ENCODE data around the gene BEND7. TPM values are rescaled to one million over a fixed set of nuclear protein-coding genes. Genes with fewer than 3 reads are reported as not detected.

The BEND7 gene
- total and polyA plus RNA-seq, 2 of the 8 experiments (the other 6 are each of a cell fraction or from before 2014, with no cell fraction given), result 1.9 to 8.2 TPM

DNA sequence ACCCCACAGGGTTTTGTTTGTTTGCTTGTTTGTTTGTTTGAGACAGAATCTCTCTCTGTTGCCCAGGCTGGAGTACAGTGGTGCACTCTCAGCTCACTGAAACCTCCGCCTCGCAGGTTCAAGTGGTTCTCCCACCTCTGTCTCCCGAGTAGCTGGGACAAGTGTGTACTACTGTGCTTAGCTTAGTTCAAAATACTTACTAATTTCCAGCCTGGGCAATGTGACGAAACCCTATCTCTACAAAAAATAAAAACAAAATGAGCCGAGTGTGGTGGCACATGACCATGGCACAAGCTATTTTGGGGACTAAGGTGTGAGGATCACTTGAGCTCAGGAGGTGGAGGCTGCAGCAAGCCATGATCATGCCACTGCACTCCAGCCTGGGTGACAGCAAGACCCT lies 42.7 kb upstream of the BEND7 start:
- Histone ChIP-seq H3K27me3 (replicated peaks in 1 of 4; ENCODE audit: control insufficient read depth in 3 of 4, extremely low read depth in 1 of 4, insufficient read depth in 3 of 4, low read length in 3 of 4) (no peaks in the 10 kb centered on the region), H3K9me3 (ENCODE audit: insufficient read depth in 2 of 2, low read depth in 1 of 2, low read length in 1 of 2) (no peaks in the 10 kb centered on the region), H2BK5ac (ENCODE audit: low read depth, low read length) (no peak overlapping the region), H2AK5ac (ENCODE audit: low read depth, low read length) (no peak overlapping the region), H3K23me2 (ENCODE audit: low read depth, low read length) (no peaks in the 10 kb centered on the region; the same call in 1 of the 2 replicates), H2BK20ac (ENCODE audit: low read length) (no peak overlapping the region), H3K27ac (ENCODE audit: low read depth, low read length) (no peak overlapping the region), H4K5ac (ENCODE audit: insufficient read length, low read depth, low read length) (no peak overlapping the region), H3K4me3 (ENCODE audit: extremely low read depth in 1 of 4, insufficient read depth in 2 of 4, low read depth in 3 of 4, low read length in 4 of 4) (no peak overlapping the region), H3K36me3 (ENCODE audit: control insufficient read depth in 2 of 4, insufficient read depth in 4 of 4, low read length in 3 of 4) (no peaks in the 10 kb centered on the region), H2AFZ (ENCODE audit: low read length) (no peak overlapping the region), H3K4ac (replicated peaks; ENCODE audit: insufficient read length, low read depth, low read length) (no peak overlapping the region), H2BK15ac (ENCODE audit: low read length) (no peak overlapping the region), H3K56ac (replicated peaks; ENCODE audit: insufficient read length, low read depth, low read length) (no peak overlapping the region), H3K23ac (ENCODE audit: insufficient read length) (no peak overlapping the region), H3K79me1 (ENCODE audit: low read depth, low read length) (no peaks in the 10 kb centered on the region), H3K18ac (ENCODE audit: extremely low read depth, low read length) (no peak overlapping the region), H2BK120ac (replicated peaks; ENCODE audit: low read depth, low read length) (no peak overlapping the region), H3K9ac (replicated peaks in 1 of 4; ENCODE audit: extremely low read depth in 1 of 4, low read depth in 3 of 4, low read length in 3 of 4) (no peak overlapping the region), H3K4me2 (ENCODE audit: insufficient read depth in 1 of 2, low read depth in 2 of 2, low read length in 2 of 2) (no peak overlapping the region), H2BK12ac (ENCODE audit: low read depth, low read length) (no peak overlapping the region), H4K91ac (replicated peaks; ENCODE audit: insufficient read length, low read length) (no peak overlapping the region), H3K79me2 (ENCODE audit: control insufficient read depth in 1 of 2, insufficient read depth in 2 of 2, low read length in 2 of 2) (no peaks in the 10 kb centered on the region), H4K8ac (ENCODE audit: extremely low read depth, insufficient read depth, low read length) (no peak overlapping the region), H4K20me1 (replicated peaks in 1 of 2; ENCODE audit: control insufficient read depth in 1 of 2, insufficient read depth in 2 of 2, low read length in 2 of 2) (no peaks in the 10 kb centered on the region), H3K4me1 (replicated peaks in 1 of 4; ENCODE audit: control insufficient read depth in 3 of 4, insufficient read depth in 4 of 4, low read length in 3 of 4) (no peaks in the 10 kb centered on the region), H3K14ac (ENCODE audit: insufficient read length) (no peak overlapping the region)
- ChIA-PET CTCF (ENCODE audit: partially characterized antibody) (interaction anchor here (0.7 to 1.0 kb wide), 2 partner anchors 10 to 189 kb away, joined by 3 read pairs; no protein-coding TSS in a partner anchor), POLR2A (ENCODE audit: partially characterized antibody) (no interaction called here)
- FAIRE-seq (no peak), DNase-seq (ENCODE audit: low read depth in 1 of 2, low spot score in 2 of 2) (no peak)
- WGBS, 2 experiments (ENCODE audit: extremely low coverage in 1 of 2, insufficient coverage in 1 of 2, insufficient read length in 1 of 2, insufficient replicate concordance in 2 of 2, low coverage in 1 of 2, low lambda C conversion rate in 2 of 2, missing lambda C conversion rate in 1 of 2), result 92% methylated on average over 5 of the region's 5 CpGs; no CpG with 5 or more reads in 1 of the 2 experiments
- TF ChIP-seq, protein P1, sequence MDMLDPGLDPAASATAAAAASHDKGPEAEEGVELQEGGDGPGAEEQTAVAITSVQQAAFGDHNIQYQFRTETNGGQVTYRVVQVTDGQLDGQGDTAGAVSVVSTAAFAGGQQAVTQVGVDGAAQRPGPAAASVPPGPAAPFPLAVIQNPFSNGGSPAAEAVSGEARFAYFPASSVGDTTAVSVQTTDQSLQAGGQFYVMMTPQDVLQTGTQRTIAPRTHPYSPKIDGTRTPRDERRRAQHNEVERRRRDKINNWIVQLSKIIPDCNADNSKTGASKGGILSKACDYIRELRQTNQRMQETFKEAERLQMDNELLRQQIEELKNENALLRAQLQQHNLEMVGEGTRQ (IDR thresholded peaks at IDR 0.05; ENCODE audit: low read length), result no peak
- no peak for TF ChIP-seq FOSL1 (IDR thresholded peaks at IDR 0.05; ENCODE audit: insufficient read depth, low read depth, low read length)
- TF ChIP-seq, protein P2, sequence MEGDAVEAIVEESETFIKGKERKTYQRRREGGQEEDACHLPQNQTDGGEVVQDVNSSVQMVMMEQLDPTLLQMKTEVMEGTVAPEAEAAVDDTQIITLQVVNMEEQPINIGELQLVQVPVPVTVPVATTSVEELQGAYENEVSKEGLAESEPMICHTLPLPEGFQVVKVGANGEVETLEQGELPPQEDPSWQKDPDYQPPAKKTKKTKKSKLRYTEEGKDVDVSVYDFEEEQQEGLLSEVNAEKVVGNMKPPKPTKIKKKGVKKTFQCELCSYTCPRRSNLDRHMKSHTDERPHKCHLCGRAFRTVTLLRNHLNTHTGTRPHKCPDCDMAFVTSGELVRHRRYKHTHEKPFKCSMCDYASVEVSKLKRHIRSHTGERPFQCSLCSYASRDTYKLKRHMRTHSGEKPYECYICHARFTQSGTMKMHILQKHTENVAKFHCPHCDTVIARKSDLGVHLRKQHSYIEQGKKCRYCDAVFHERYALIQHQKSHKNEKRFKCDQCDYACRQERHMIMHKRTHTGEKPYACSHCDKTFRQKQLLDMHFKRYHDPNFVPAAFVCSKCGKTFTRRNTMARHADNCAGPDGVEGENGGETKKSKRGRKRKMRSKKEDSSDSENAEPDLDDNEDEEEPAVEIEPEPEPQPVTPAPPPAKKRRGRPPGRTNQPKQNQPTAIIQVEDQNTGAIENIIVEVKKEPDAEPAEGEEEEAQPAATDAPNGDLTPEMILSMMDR (IDR thresholded peaks at IDR 0.05; ENCODE audit: control extremely low read depth in 1 of 3, insufficient read depth in 1 of 3, low read depth in 1 of 3, low read length in 3 of 3), result no peak
- TF ChIP-seq KDM5A (IDR thresholded peaks at IDR 0.05; ENCODE audit: low read length), result no peak
- TF ChIP-seq SIX5 (IDR thresholded peaks at IDR 0.05; ENCODE audit: low read depth, low read length), result no peak
- no peak for TF ChIP-seq TAF7 (optimal IDR thresholded peaks at IDR 0.05; ENCODE audit: borderline replicate concordance, low read depth, low read length)
- TF ChIP-seq, protein P3, sequence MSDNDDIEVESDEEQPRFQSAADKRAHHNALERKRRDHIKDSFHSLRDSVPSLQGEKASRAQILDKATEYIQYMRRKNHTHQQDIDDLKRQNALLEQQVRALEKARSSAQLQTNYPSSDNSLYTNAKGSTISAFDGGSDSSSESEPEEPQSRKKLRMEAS (IDR thresholded peaks at IDR 0.05), result no peak
- no peak for TF ChIP-seq HDAC2 (IDR thresholded peaks at IDR 0.05; ENCODE audit: borderline replicate concordance in 1 of 2, low read depth in 2 of 2, low read length in 2 of 2)
- TF ChIP-seq KDM4A (IDR thresholded peaks at IDR 0.05; ENCODE audit: low read depth, low read length, severe bottlenecking), result no peak
